ENCODE results near the gene IMP4.
A peak's percentile ranks its signal among the peaks of the same experiment; 100 is the strongest.

Gene IMP4

GRCh38 chr2:130357864-130358263 lies 15.2 kb downstream of the IMP4 start:
- DNase-seq (ENCODE audit: low spot score), result no peak

- DNase-seq (ENCODE audit: low spot score), result no peak
Measured at GRCh38 chr2:130358420-130359350, 16.0 kb downstream of the IMP4 start.

DNA sequence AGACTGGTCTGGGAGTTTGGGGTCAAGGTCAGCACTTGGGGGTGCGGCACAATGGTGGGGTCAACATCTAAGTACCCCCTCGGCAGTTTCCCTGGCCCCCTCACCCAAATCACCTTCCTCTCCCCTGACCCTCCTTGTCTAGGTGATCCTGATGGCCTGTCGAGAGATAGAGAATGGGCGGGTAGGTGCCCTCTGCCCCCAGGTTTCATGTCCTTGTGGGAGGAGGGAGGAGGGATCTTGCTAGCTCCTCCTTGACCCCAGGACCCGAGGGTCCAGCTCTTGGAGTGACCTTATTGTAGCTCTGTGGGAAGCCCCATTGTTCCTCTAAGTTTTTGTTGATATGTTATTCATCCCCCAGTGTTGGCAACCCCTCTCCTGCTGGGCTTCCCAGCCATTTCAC lies 16.8 kb downstream of the IMP4 start:
- no peak for DNase-seq (ENCODE audit: low spot score)

DNA sequence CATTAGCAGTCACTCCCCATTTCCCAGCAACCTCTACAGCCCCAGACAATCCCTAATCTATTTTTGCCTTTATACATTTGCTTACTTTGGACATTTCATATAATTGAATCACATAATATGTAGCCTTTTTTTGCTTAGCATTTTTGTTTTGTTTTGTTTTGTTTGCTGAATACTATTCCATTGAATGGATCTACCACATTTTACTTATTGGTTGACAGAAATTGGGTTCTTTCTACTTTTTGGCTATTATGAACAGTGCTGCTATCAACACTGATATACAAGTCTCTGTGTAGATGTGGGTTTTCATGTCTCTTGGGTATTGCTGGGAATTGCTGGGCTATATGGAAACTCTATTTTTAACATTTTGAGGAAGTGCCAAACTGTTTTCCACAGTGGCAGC lies 20.8 kb downstream of the IMP4 start:
- no peak for DNase-seq (ENCODE audit: low spot score)

- no peak for DNase-seq (ENCODE audit: low spot score)
Measured at GRCh38 chr2:130365075-130365474, 22.4 kb downstream of the IMP4 start.

- DNase-seq (ENCODE audit: low spot score), result no peak
Measured at GRCh38 chr2:130365963-130366362, 23.3 kb downstream of the IMP4 start.

DNA sequence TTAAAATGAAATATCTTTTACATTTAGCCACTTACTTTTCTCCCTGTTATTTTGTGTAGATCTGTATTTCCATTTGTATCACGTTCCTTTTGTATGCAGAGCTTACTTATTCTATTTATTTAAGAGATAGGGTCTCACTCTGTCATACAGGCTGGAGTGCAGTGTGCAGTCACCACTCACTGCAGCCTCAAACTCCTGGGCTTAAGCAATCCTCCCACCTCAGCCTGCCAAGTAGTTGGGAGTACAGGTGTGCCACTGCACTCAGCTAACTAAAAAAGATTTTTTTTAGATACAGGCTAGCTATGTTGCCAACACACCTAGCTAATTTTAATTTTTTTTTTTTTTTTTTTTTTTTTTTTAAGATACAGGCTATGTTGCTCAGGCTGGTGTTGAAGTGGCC lies 24.0 kb downstream of the IMP4 start:
- DNase-seq (ENCODE audit: low spot score), result no peak

- no peak for DNase-seq (ENCODE audit: low spot score)
Measured at GRCh38 chr2:130368786-130369185, 26.1 kb downstream of the IMP4 start.

- no peak for DNase-seq (ENCODE audit: low spot score)
Measured at GRCh38 chr2:130369311-130369964, 26.7 kb downstream of the IMP4 start.

DNA sequence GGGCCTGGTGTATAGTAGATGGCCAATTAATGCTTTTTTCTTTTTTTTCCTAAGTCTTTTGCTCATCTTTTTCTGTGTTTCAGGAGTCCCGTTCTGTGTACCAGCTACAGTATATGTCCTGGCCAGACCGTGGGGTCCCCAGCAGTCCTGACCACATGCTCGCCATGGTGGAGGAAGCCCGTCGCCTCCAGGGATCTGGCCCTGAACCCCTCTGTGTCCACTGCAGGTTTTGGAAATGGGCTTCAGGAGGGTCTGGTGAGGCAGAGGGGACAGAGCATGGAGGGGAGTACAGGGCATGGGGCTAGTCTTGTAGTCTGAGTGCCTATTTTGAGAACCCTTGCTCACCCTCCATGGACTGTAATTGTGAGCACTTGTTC lies 27.3 kb downstream of the IMP4 start:
- DNase-seq (ENCODE audit: low spot score), result no peak

GRCh38 chr2:130370490-130370889 lies 27.8 kb downstream of the IMP4 start:
- no peak for DNase-seq (ENCODE audit: low spot score)

DNA sequence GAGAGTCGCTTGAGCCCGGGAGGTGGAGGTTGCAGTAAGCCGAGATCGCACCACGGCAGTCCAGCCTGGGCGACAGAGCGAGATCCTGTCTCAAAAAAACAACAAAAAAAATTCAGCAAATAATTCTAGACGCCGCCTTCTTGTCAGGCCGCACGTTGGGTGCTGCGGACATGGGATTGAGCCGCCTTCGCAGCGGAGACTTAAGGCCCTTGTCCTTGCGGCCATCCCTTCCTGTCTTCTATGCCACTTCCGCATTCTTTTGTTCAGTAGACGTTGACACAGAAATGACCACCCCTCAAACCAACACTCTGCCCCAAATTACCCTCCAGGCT lies 29.0 kb downstream of the IMP4 start:
- DNase-seq (ENCODE audit: low spot score), result no peak

DNA sequence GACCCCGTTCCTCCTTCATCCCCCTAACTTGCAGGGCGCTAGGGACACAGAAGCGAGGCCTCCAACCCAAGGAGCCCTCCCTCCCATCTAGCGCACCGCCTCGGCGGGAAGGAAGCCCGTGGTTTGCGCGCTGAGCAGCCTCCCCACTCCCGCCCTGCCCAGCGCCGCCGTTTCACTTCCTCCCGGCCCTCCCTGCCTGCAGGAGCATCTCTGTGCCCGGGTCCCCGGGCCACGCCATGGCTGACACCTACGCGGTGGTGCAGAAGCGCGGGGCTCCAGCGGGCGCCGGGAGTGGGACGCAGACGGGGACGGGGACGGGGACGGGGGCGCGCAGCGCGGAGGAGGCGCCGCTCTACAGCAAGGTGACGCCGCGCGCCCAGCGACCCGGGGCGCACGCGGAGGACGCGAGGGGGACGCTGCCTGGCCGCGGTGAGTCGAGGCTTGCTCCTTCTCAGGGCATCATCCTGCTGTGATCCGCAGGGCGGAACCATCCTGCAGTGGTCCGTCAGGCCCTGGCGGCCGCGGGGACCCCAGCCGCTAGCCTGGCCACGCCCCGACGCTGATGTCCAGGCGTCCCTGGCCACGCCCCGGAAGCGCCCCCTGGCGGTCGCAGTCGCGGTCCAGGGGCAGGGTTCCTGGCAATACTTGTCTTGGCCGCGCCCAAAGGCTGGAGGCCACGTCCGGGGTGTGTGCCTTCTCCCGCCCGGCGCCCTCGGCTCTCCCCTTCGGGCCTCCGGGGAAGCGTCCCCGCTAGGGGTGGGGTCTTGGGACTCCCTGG lies 29.5 kb downstream of the IMP4 start:
- DNase-seq (ENCODE audit: low spot score), result peak; percentile 86

- DNase-seq (ENCODE audit: low spot score), result no peak
Measured at GRCh38 chr2:130372833-130373807, 30.4 kb downstream of the IMP4 start.

DNA sequence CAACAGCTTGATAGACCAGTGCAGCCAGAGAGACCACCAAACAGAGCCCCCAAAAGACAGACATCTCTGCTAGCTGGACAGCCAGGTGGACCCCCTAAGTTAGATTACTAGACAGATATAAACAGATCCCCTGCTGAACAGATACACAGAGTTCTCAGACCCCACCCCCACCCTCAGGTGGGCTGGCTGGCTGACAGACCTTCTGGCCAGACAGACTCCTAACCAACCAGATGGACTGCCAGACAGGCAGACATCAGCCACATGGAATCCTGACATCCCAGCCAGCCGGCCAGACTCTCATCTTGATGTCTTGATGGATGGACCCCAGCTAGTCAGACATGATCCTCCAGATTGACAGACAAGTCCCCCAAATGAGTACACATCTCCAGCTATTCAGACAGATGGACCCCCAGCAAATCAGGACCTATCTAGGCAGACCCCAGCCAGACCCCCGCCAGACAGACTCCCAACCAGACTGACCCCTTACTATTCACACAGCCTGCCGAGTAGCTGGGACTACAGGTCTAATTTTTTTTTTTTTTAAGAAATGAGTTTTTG lies 31.2 kb downstream of the IMP4 start:
- no peak for DNase-seq (ENCODE audit: low spot score)

DNA sequence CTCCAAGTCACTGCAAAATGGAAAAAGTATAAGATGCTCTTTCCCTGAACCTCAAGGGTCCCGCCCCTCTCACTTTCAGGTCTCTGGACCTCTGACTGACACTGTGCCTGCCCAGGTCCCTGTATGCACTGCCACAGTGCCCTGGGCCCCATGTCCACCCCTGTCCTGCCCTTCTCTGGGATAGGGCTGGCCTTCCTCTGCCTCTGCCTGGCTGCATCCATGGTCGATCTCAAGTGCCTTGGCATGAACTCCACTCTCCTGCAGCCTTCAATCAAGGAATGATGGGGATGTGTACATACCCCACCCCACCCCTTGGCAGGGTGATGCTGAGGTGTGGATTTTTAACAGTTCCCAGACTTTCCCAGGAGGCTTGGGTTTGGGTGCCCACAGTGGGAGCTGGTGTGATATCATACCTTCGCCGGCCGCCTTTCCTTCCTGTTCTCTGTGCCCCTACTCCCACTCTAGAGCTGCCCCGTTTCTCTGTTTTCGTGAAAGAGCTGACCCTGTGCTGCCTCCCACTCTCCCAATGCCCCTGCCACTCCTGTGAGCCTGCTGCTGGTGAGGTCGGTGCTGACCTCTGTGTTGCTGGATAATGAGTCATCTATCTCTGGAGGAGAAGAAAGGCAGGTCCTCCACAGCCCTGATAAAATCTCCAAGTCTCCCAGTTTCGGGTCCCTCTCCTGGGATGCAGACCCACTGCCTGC lies 32.0 kb downstream of the IMP4 start:
- no peak for DNase-seq (ENCODE audit: low spot score)

DNA sequence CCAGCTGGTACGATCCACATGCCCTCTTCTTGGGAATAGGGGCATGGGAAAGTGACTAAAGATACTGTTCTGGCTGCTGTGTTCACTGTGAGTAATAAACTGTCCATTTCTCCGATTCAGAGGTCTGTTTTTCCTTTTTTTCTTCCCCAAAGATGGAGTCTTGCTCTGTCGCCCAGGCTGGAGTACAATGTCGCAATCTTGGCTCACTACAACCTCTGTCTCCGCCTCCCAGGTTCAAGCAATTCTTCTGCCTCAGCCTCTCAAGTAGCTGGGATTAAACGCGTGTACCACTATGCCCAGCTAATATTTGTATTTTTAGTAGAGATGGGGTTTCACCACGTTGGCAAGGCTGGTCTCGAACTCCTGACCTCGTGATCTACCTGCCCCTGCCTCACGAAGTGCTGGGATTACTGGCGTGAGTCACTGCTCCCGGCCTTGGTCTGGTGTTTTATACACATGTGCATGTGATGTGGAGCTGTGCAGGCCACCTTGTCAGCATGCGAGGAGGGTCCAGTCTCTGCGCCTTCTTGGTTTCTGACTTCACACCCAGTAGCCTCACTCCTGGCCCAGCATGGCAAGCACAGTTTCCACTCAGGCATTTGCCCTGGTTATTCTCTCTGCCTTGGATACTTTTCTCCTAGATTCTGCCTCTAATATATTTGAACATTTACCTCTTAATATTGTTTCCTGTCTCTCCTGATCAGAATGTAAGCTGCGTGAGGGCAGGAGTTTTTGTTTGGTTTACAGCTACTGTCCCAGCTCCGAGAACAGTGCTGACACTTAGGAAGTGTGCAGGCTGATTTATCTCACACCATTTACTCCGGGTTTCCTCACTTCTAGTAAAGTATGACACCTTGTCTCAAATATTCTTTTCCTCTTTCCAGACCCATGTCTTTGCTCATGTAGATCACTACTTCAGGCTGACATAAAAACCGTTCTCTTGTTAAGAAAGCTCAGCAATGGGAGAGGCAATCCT lies 32.9 kb downstream of the IMP4 start:
- no peak for DNase-seq (ENCODE audit: low spot score)

DNA sequence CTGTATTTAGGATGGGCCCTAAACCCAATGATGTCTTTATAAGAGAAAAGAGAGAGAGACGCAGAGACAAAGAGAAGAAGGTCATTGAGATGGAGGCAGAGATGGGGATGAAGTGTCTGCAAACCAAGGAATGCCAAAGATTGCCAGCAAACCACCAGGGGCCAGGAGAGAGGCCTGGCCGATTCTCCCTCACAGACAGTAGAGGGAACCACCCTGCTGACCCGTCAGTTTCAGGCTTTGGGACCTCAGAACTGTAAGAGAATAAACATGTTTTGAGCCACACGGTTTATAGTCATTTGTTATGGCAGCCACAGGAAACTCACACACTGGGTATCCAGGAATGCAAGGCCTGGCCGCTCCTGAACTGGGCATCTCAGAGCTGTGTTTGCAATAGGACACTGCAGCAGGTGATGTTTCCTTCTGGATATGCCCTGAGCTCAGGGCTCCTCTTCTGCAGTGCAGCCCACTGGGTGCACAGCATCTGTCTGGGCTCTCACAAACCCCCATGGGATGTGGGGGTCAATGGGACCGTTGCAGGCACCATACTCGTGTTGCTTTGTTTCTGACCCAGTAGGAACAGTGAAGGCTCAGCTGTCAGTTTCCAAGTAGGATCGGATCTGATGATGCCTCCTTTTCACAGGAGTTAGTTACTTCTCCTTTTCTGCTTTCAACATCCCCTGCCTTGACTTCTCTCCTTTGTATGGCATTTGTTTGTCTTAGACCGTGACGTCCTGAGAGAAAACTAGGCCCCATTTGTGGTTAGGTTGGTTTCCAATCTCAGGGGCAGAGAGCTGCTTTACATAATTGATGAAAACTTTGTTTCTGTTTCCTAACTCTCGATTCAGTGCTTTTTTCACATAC lies 34.0 kb downstream of the IMP4 start:
- no peak for DNase-seq (ENCODE audit: low spot score)

DNA sequence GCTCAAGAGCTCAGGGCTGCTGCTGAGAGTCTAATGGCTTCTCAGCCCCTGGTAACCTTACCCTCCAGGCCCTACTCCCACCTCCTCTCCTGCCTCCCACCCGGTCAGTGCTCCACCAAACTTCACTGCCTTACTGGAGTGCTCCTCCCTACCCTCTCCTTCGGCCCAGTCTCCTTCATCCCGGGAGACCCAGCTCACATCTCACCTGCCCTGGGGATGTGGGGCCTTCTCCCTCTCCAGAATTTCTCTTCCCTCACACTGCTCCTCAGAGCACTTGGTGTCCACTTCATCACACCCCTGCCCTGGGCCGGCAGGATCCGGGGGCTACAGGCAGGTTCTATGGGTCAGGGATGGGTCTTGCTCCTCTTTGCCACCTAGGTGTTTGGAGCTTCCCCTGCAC lies 34.8 kb downstream of the IMP4 start:
- no peak for DNase-seq (ENCODE audit: low spot score)
